Measurements from ENCODE around the gene ZNF664. TPM values are rescaled to one million over a fixed set of nuclear protein-coding genes. Genes with fewer than 3 reads are reported as not detected.
A peak's percentile ranks its signal among the peaks of the same experiment; 100 is the strongest.

ZNF664 gene
- total RNA-seq, 1 experiment from 2014 or later: 80.8 TPM

- CTCF ChIA-PET: interaction anchor here (0.6 kb wide), 1 partner anchor 83 kb away, joined by 4 read pairs; no protein-coding TSS in a partner anchor
- TF ChIP-seq, protein P1, sequence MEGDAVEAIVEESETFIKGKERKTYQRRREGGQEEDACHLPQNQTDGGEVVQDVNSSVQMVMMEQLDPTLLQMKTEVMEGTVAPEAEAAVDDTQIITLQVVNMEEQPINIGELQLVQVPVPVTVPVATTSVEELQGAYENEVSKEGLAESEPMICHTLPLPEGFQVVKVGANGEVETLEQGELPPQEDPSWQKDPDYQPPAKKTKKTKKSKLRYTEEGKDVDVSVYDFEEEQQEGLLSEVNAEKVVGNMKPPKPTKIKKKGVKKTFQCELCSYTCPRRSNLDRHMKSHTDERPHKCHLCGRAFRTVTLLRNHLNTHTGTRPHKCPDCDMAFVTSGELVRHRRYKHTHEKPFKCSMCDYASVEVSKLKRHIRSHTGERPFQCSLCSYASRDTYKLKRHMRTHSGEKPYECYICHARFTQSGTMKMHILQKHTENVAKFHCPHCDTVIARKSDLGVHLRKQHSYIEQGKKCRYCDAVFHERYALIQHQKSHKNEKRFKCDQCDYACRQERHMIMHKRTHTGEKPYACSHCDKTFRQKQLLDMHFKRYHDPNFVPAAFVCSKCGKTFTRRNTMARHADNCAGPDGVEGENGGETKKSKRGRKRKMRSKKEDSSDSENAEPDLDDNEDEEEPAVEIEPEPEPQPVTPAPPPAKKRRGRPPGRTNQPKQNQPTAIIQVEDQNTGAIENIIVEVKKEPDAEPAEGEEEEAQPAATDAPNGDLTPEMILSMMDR (conservative IDR thresholded peaks at IDR 0.05; ENCODE audit: low read depth, low read length): no peak
- no peak for TF ChIP-seq EZH2 (IDR thresholded peaks at IDR 0.05; ENCODE audit: low read length, unreplicated experiment)
- TF ChIP-seq EZH2phosphoT487 (IDR thresholded peaks at IDR 0.05; ENCODE audit: borderline replicate concordance, low read length): no peak
Observed at GRCh38 chr12:123952037-123952436, 21.0 kb upstream of the ZNF664 start.

GRCh38 chr12:123954647-123955350, 18.2 kb upstream of the ZNF664 start:
- Histone ChIP-seq H2AFZ (ENCODE audit: low read length) (no peak overlapping the region), H3K79me2 (ENCODE audit: low read length) (no peaks in the 10 kb centered on the region), H3F3A (ENCODE audit: low read length, unreplicated experiment) (no peaks in the 10 kb centered on the region), H3K36me3 (ENCODE audit: low read depth, low read length) (no peaks in the 10 kb centered on the region), H3K27ac (ENCODE audit: low read length) (no peak overlapping the region), H3K4me1 (ENCODE audit: insufficient read depth, low read length) (peaks cover 19% of the 10 kb centered on the region), H3K4me2 (ENCODE audit: low read length) (no peak overlapping the region), H3K9me2 (replicated peaks; ENCODE audit: low read length) (no peaks in the 10 kb centered on the region), H3K9me3 (ENCODE audit: low read length) (no peaks in the 10 kb centered on the region), H3K4me3 (ENCODE audit: low read length) (no peak overlapping the region), H3K27me3 (ENCODE audit: low read length) (no peaks in the 10 kb centered on the region), H3K9ac (ENCODE audit: low read length) (no peak overlapping the region), H4K20me1 (ENCODE audit: low read length) (no peaks in the 10 kb centered on the region)
- POLR2A ChIA-PET (ENCODE audit: unreplicated experiment): no interaction called here
- intact Hi-C loops (cut with micrococcal nuclease): no loop called here
- CTCF ChIA-PET: no interaction called here
- BruUV-seq (replicated peaks): no TSS peak
- ATAC-seq (no peak), DNase-seq (no peak)
- TF ChIP-seq EZH2 (IDR thresholded peaks at IDR 0.05; ENCODE audit: low read length, unreplicated experiment) (no peak), EZH2phosphoT487 (IDR thresholded peaks at IDR 0.05; ENCODE audit: borderline replicate concordance, low read length) (no peak)
- TF ChIP-seq, protein P1 (conservative IDR thresholded peaks at IDR 0.05; ENCODE audit: low read depth, low read length): no peak

More at GRCh38 chr12:123952037-123952436, 21.0 kb upstream of the ZNF664 start:
- Histone ChIP-seq H3K4me1 (ENCODE audit: insufficient read depth, low read length) (peaks cover 19% of the 10 kb centered on the region), H3K27me3 (ENCODE audit: low read length) (no peaks in the 10 kb centered on the region), H3K9ac (ENCODE audit: low read length) (no peak overlapping the region; the same call in 1 of the 2 replicates), H3K27ac (ENCODE audit: low read length) (peak overlapping the region; percentile 52), H3K79me2 (ENCODE audit: low read length) (no peaks in the 10 kb centered on the region), H3K9me3 (ENCODE audit: low read length) (no peaks in the 10 kb centered on the region), H3K9me2 (replicated peaks; ENCODE audit: low read length) (no peaks in the 10 kb centered on the region), H3K36me3 (ENCODE audit: low read depth, low read length) (no peaks in the 10 kb centered on the region), H3K4me3 (ENCODE audit: low read length) (no peak overlapping the region), H2AFZ (ENCODE audit: low read length) (no peak overlapping the region), H3F3A (ENCODE audit: low read length, unreplicated experiment) (no peaks in the 10 kb centered on the region), H4K20me1 (ENCODE audit: low read length) (no peaks in the 10 kb centered on the region), H3K4me2 (ENCODE audit: low read length) (peak overlapping the region; percentile 62)
- POLR2A ChIA-PET (ENCODE audit: unreplicated experiment): interaction anchor here (0.5 to 0.6 kb wide), 3 partner anchors 9 to 1054 kb away, joined by 3 to 4 read pairs (median 4); no protein-coding TSS in a partner anchor
- intact Hi-C loops (cut with micrococcal nuclease): loop anchor here (1.0 kb wide), 2 partner anchors 17 to 47 kb away; no protein-coding TSS in a partner anchor
- DNase-seq: peak; percentile 83
- peak; percentile 95 for ATAC-seq
- BruUV-seq (replicated peaks): no TSS peak

- POLR2A ChIA-PET (ENCODE audit: unreplicated experiment): no interaction called here
- no peaks in the 10 kb centered on the region for H3K9me2 ChIP-seq (replicated peaks; ENCODE audit: low read length)
- no TSS peak for BruUV-seq (replicated peaks)
- H3K27me3 ChIP-seq (ENCODE audit: low read length): no peaks in the 10 kb centered on the region
- peaks cover 18% of the 10 kb centered on the region for H3K4me1 ChIP-seq (ENCODE audit: insufficient read depth, low read length)
- no peaks in the 10 kb centered on the region for H3K79me2 ChIP-seq (ENCODE audit: low read length)
- H4K20me1 ChIP-seq (ENCODE audit: low read length): no peaks in the 10 kb centered on the region
- no peak overlapping the region for H3K27ac ChIP-seq (ENCODE audit: low read length)
- intact Hi-C loops (cut with micrococcal nuclease): no loop called here
- no peaks in the 10 kb centered on the region for H3F3A ChIP-seq (ENCODE audit: low read length, unreplicated experiment)
- H3K9ac ChIP-seq (ENCODE audit: low read length): no peak overlapping the region
- TF ChIP-seq EZH2 (IDR thresholded peaks at IDR 0.05; ENCODE audit: low read length, unreplicated experiment) (no peak), EZH2phosphoT487 (IDR thresholded peaks at IDR 0.05; ENCODE audit: borderline replicate concordance, low read length) (no peak)
- TF ChIP-seq, protein P1 (conservative IDR thresholded peaks at IDR 0.05; ENCODE audit: low read depth, low read length): no peak
- CTCF ChIA-PET: no interaction called here
- ATAC-seq (no peak), DNase-seq (no peak)
- no peaks in the 10 kb centered on the region for H3K36me3 ChIP-seq (ENCODE audit: low read depth, low read length)
- H3K4me2 ChIP-seq (ENCODE audit: low read length): no peak overlapping the region
- no peaks in the 10 kb centered on the region for H3K9me3 ChIP-seq (ENCODE audit: low read length)
- H3K4me3 ChIP-seq (ENCODE audit: low read length): no peak overlapping the region
- no peak overlapping the region for H2AFZ ChIP-seq (ENCODE audit: low read length)
Observed at GRCh38 chr12:123956249-123956648, 16.8 kb upstream of the ZNF664 start.
